ENCODE measurements around the gene SLC25A52.
"Not testable (repeated sequence)": the region's sequence is repeated elsewhere in the genome, so short reads cannot be mapped to it uniquely, and the experiment has no call there.

Gene SLC25A52, protein sequence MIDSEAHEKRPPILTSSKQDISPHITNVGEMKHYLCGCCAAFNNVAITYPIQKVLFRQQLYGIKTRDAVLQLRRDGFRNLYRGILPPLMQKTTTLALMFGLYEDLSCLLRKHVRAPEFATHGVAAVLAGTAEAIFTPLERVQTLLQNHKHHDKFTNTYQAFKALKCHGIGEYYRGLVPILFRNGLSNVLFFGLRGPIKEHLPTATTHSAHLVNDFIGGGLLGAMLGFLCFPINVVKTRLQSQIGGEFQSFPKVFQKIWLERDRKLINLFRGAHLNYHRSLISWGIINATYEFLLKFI

DNA sequence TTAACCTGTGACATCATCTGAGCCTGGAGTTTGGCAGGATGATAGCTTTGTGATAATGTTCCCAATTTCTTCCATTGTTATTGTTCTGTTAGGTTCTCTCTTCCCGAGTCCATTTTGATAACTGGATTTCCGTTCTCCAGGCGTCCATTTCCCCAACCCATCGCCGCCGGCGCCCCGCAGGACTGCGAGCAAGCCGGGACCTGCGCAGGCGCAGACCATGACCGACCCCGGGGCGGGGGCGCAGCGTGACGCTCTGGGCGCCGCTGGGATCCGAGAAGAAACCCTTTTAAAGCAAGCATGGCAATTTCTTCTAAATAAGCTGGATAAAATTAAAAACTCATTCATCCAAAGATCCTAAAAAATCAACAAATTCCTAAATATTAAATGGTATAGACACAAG, at the start of gene SLC25A52:
Gene SLC25A52, minus strand, starts transcription at position 186 of the 400 bp plus-strand sequence. CDS start 219 bp downstream, outside the sequence.
- no peak for DNase-seq (ENCODE audit: low spot score)

DNA sequence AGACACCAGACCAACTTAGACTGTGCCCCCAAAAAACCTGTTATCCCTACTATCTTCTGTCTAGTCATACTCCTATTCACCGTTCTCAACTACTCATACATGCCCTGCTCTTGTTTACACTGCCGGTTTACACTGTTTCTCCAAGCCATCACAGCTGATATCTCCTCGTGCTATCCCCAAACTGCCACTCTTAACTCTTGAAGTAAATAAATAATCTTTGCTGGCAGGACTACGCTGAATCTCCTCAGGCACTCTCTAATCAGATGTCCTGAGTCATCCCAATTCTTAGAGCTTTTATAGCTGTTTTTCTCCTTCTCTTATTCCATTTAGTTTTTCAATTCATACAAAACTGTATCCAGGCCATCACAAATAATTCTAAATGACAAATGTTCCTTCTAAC, 48.4 kb upstream of the SLC25A52 start:
- DNase-seq (ENCODE audit: low spot score): not testable (repeated sequence)

DNA sequence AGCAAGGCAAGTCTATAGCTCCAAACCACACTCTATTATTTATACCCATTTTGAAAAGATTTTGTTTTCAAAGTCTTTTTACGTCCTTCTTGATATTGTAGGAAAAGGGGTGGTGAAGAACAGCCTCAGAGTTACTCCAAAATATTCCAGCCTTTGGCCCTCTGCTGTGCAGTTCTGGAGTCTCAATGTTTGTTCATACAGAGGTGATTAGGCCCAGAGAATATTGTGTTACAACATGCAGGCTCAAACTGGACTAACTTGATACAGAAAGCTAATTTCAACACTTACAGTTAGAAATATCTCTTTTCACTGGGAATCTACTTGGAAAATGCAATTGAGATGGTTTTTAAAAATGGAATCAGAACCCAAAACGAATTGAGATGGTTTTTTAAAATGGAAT, 40.4 kb upstream of the SLC25A52 start:
- DNase-seq (ENCODE audit: low spot score): no peak

DNA sequence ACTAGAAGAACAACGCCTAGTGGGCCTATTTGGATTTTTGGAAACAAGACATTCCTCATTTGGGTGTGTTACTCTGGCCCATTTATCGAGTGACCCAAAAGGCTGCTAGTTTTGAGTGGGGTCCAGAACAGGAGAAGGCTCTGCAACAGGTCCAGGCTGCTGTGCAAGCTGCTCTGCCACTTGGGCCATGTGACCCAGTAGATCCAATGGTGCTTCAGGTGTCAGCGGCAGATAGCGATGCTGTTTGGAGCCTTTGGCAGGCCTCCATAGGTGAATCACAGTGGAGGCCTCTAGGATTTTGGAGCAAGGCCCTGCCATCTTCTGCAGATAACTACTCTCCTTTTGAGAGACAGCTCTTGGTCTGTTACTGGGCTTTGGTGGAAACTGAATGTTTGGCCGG, 38.6 kb upstream of the SLC25A52 start:
- DNase-seq (ENCODE audit: low spot score): not testable (repeated sequence)

DNA sequence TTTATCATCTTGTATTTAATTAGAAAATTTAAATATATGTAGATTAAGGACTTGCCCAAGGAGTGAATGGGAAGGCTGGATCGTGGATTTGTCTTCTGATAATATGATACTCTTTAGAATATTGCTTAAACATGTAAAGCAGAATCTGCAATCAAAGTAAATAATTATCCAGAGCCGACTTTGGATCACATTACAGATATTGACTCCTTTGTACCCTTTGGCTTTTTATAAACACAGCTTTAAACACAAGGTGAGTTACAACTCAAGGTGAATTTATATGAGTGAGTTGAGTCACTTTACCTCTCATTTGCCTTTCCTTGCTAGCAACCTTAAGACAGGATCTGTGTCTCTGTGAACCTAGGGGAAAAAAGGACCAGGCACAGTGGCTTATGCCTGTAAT, 37.7 kb upstream of the SLC25A52 start:
- no peak for DNase-seq (ENCODE audit: low spot score)

DNA sequence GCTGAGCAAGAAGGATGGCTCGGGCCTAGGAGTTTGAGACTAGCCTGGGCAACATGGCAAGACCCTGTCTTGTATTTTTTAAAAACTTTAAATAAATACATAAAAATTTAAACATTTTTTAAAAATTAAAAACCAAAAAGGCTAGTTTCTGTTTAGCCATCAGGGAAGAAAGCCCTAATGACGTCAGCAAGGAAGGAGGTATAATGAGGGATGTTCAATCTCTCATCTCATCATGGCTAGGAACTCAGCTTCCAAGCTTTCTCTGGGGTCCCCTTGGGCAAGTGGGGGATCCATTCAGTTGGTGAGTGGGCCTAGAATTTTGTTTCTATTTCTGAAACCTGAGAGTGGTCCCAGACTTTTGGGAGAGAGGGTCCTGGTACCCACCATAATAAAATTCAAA, 35.1 kb upstream of the SLC25A52 start:
- no peak for DNase-seq (ENCODE audit: low spot score)

DNA sequence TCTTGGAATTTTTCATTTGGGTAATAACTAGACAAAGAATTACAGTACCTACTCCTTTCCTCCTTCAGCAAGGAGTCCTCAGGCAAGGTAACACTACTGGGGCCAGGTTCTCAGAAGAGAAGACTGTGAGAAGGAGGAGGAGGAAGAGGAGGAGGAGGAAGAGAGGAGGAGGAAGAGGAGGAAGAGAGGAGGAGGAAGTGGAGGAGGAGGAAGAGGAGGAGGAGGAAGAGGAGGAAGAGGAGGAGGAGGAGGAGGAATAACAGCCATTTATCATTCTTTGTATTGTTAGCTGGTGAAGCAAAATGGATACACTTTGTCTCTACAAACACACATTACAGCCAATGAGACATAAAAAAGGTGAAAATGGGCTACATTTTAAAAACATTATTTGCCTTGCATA, 32.9 kb upstream of the SLC25A52 start:
- DNase-seq (ENCODE audit: low spot score): no peak

DNA sequence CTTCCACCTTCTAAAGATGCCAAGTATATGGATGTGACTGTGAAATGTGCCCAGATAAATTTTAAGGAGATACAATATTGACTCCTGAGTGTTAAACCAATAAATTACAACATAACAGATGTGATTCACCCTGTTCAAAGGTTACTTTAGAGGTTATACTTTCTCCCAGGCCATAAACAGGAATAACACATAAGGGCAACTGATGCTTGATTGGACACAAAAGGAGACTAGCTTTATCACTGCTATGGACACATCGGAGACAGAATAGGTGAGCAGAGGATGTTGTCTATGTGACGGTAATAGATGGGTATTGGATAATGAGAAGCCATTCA, 31.9 kb upstream of the SLC25A52 start:
- no peak for DNase-seq (ENCODE audit: low spot score)

DNA sequence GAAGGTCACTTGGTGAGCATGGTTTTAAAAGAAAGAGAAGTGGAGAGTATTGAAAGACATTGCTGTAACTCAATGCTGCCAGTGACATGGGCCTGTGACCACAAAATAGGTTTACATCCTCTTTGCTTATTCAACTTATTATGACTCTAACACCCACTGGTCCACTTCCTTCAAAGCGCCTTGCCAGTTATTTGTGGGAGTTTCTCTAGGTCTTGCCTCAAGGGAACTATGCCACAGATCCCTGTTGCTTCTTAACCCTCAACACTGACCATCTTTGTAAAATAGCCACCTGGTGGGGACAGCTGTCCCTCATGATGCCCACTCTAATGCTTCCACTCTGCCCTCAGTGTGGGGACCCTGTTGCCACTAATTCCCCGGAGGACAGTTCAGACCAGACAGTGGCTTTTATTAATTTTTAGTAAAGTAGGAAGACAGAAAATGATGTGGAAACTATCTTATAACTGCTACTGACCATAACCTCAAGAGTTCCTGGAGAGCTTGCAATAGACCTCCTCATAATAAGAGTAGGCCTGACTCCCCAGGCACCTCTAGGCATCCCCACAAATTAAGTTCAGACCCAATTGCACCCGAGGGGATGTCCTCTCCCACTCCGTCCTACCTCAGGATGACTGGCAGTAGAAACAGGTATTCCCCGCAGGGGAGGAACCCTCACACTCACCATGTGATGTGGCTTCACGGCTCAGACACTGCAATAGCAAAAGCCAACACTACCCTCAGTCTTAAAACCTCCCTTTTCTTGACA, 31.3 kb upstream of the SLC25A52 start:
- no peak for DNase-seq (ENCODE audit: low spot score)

DNA sequence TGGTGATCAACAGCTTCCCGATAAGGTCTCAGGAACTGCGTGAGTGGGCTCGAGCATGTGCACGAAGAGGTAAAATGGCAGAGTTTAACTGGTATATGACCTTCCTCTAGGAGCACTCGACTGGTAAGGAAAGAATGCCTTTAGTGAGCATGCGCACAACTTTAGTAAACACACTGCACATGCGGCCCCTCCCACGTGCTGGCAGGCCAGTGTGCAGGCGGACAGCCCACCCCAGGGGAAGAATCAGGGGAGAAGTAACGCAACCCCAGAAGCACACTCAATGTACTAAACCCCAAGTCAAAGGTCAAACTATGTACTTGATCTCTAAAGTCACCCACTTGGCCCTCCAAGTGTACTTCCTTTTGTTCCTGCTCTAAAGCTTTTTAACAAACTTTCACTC, 28.7 kb upstream of the SLC25A52 start:
- DNase-seq (ENCODE audit: low spot score): no peak

DNA sequence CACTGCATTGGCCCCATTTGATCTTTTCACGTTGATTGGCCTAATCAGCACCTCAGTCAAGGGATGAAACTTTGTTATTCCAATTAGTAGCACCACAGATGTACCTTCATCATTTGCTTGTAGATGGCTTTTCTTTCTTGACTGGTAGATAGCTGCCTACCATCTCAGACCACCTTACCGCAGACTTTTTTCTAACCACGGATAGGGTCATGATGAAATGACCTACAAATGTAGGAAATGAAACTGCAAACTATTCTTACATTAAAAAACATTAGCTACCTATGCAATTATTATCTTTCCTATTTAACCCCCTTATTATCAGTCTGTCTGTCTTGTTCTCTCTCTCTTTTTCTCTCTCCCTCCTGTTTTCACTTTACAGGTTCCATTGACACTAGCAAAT, 22.4 kb upstream of the SLC25A52 start:
- DNase-seq (ENCODE audit: low spot score): no peak

DNA sequence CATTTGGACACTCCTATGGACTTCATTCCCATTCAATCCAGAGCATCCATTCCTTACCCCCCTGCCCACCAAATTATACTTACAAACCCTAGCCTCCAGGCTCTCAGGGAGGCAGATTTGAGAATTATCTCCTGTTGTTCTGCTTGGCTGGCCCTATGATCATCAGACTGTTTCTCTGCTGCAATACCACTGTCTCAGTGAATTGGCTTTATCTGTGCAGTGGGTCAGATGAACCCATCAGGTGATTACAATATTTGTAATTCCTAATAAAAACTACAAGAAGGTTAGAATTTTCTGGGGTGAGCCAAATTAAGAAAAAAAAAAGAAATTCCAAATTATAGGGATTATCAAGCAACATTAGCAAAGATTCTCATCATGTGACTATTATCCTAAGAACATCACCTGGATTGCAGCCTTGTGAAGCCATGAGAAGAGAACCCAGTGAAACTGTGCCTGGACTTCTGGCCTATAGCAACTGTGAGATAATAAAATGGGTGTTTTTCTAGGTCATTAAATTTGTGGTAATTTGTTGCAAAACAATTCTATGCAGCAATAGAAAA, 17.8 kb upstream of the SLC25A52 start:
- no peak for DNase-seq (ENCODE audit: low spot score)

DNA sequence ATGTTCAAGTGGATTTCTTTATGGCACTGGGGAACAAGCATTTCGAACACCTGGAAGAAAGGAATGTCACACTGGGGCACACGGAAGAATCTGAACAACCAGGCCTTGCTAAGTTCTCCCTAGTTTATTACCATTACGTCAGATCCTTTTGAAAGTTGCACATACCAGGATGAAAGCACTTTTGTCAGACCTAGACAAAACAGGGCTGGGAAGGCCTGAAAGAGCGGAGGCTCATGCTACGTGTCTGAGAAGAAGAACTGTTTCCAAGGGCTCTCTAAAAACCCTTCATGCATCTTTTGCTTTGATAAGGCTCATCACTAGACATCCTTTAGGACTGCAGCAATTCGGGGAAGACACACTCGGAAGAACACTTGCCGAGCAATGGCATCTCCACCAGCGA, 15.4 kb upstream of the SLC25A52 start:
- no peak for DNase-seq (ENCODE audit: low spot score)

DNA sequence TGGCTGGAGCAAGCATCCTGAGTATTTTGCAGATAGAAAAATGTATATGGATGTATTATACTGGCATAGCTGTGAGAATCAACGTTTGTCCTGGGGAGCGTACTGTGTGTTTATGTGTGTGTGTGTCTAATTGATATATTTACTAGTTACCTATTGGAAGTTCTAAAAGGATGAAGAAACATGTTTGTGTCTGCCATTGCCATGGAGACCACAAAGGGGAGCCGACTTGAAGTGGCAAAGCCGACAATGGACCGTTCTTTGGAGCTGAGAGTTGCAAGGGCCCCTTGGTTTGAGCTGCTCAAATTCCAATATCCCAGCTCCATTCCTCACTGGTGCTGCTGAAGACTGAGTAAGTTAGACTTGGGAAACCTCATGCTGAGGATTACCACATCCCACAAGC, 14.3 kb upstream of the SLC25A52 start:
- DNase-seq (ENCODE audit: low spot score): no peak

DNA sequence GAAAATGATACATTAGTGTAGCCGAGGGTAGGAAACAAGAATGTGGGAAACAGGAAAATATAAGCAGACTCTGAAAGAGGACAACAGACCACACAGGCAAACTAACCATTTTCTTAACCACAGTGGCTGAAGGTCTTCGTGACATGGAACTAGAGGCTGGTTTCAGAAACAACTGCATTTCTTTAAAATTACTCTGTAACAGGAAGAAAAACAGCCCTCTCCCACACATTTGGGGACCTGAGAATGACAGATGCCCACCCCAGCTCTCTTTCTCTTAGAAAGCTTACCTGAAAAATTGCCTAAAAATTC, 13.8 kb upstream of the SLC25A52 start:
- DNase-seq (ENCODE audit: low spot score): no peak

DNA sequence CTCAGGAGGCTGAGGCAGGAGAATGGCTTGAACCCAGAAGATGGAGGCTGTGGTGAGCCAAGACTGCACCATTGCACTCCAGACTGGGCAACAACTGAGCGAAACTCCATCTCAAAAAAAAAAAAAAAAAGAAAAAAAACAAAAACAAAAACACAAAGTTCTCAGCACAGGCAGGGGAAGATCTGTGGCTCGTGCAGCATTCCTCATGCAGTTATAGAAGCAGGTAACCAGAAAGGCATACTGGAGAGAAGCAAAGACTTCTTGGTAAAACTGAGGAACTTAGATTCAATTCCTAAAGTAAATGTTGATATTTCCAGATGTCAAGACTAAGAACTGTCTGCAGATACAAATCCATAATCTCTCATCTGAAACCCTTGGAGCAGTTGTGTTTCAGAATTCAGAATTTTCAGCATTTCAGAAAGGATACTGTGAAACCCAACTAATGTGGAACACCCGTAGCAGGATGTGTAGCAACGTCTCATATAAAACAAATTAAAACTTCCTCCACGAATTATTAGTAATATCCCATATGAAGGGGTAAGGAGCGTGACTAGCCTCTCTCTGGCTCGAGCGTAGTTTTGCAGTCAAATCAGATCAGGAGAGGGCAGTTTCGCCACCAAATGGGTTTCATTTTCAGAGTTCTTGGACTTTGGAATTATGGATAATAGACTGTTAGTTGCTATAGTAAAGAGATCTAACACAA, 13.2 kb upstream of the SLC25A52 start:
- DNase-seq (ENCODE audit: low spot score): no peak

DNA sequence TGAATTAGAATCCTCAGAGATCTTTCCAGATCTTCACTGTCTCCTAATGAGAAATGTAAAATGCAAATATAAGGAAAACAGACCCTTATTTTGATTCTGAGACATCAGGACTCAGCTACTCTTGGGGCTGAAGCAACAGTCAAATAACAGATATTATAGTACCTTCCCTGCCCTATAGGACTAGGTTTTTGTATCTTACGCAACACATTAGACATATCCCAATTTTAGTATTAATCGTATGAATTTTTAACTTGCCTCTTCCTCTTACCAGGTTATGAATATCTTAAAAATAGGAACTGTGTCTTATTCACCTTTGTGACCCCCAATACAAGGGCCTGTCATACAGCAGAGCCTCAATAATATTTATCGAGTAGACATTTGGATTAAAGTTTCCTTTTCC, 12.0 kb upstream of the SLC25A52 start:
- no peak for DNase-seq (ENCODE audit: low spot score)

DNA sequence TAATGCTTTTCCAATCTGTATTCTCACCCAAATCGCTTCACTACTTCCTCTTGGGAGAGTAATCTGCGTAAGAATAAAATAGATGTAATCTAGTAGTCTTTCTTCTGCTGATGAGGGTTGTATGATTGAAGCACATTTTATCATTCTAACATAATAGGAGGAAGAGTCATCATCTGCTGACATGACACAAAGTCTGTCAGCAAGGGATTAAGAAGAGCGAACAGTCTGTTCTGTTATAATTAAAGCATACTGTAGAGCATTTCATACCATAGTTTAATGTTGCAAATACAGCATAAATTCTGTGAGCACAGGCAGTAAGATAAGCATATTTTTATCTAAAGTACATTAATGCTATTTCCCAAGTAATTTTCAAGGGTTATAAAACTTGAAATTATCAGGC, 10.4 kb downstream of the SLC25A52 start:
- DNase-seq (ENCODE audit: low spot score): no peak

DNA sequence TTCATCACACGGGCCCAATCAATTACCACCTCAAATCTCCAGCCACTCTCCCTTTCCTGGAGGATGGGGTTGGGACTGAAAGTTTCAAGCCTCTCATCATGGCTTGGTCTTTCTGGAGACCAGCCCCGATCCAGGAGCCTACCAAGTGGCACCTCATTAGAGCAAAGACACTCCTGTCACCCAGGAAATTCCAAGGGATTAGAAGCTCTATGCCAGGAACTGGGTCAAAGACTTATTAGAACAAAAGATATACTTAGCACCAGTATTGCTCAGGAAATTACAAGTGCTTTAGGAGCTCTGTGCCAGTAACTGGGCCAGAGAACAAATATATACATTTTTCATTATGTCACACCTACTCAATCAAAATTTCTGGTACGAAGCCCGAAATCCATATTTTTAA, 14.3 kb downstream of the SLC25A52 start:
- no peak for DNase-seq (ENCODE audit: low spot score)

DNA sequence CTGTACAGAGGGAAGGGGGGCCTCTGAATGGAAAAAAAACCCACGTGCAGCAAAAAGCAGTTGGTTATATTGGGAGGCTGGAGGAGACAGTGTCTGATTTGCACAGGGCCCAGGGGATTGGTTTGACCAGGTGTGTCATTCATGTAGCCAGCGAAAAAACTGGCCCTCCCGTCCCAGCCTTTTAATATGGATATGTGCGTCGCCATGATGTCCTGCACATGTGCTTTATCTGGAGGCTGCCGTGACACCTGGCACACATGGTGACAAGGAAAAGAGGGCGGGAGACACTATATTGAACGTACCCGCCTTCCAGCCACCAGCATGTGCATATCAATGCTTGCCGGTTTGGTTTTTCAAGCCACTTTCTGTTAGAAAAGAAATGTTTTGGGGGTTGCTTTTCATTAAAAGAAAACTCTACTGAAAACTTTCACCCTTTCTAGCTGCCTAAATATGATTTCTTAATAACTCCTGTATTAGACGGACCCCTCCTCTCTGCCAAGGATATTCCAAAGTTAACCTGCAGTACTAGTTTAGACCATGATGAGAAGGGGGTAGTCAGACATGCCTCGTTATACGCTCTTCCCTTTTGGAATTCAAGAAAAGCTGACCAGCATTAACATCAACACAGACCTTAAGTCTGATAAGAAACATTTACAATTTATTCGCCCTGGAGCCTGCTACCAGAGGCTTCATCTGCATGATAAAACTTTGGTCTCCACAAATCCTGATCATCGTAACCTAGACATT, 16.2 kb downstream of the SLC25A52 start:
- no peak for DNase-seq (ENCODE audit: low spot score)

DNA sequence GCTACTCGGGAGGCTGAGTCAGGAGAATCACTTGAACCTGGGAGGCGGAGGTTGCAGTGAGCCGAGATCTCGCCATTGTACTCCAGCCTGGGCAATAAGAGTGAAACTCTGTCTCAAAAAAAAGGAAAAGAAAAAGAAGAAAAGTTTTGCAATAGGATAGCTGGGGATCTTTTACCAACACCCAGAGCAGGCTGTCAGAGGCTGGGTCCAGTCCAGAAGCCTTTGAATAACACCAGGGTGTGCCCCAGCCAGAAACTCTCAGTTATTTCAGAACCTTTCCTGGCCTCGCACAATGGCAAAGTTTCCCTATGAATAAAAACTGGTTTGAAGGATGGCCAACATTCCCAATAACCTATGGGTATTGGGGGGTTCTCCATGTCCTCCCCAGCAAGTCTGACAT, 17.1 kb downstream of the SLC25A52 start:
- DNase-seq (ENCODE audit: low spot score): not testable (repeated sequence)

DNA sequence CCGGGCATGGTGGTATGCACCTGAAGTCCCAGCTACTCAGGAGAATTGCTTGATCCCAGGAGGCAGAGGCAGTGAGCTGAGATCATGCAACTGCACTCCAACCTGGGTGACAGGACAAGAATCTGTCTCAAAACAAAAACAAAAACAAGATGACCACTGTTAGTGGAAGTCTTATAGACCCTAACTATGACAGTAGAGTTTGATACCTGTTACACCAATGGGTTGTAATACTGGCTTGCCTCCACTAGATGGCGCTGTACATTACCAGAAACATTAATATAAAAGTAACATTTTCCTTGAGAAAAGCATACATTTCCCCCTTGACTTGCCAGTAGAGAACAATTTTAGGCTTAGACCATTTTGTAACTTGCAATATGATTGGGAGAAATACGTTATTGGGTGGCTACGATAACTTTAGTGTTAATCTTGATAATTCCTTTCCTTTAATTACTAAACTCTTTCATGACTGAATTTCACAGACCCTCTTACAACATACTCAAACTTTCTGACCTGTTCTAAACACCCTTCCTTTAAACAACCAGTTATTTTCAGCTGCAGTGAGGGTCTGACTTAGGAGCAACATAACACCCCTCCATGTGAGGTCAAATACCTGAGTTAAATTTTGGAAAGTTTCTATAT, 19.5 kb downstream of the SLC25A52 start:
- peak; percentile 67 for DNase-seq (ENCODE audit: low spot score)

Measured in hematopoietic multipotent progenitor cell treated with erythropoietin and hydrocortisone succinate and interleukin-3 and kit ligand, for 15 days (in vitro differentiated cells).